Measurements from ENCODE around the gene ADAT1.

The ADAT1 gene

GRCh38 chr16:75644240-75645012, 21.3 kb upstream of the ADAT1 start:
- H3K9me3 ChIP-seq (ENCODE audit: low read length): no peaks in the 10 kb centered on the region
- H3K9ac ChIP-seq (ENCODE audit: low read length): no peak overlapping the region
- no peak overlapping the region for H3K27ac ChIP-seq (ENCODE audit: low read depth, low read length)
- peaks cover 29% of the 10 kb centered on the region for H3K4me1 ChIP-seq (ENCODE audit: insufficient read depth, low read length)
- H3K4me3 ChIP-seq (ENCODE audit: low read depth in 1 of 2, low read length in 2 of 2): no peak overlapping the region
- peaks cover 49% of the 10 kb centered on the region for H3K36me3 ChIP-seq (ENCODE audit: insufficient read depth, low read length)
- H3K27me3 ChIP-seq (ENCODE audit: control insufficient read depth in 1 of 2, insufficient read depth in 2 of 2, low read length in 2 of 2): no peaks in the 10 kb centered on the region

- Histone ChIP-seq H3K27me3 (ENCODE audit: control insufficient read depth in 1 of 2, insufficient read depth in 2 of 2, low read length in 2 of 2) (no peaks in the 10 kb centered on the region), H3K9me3 (ENCODE audit: low read length) (no peaks in the 10 kb centered on the region), H3K4me3 (ENCODE audit: low read depth in 1 of 2, low read length in 2 of 2) (no peak overlapping the region), H3K27ac (ENCODE audit: low read depth, low read length) (no peak overlapping the region), H3K9ac (ENCODE audit: low read length) (no peak overlapping the region), H3K4me1 (ENCODE audit: insufficient read depth, low read length) (peaks cover 18% of the 10 kb centered on the region), H3K36me3 (ENCODE audit: insufficient read depth, low read length) (peaks cover 68% of the 10 kb centered on the region)
These were observed 17.5 kb upstream of the ADAT1 start for GRCh38 chr16:75640598-75640997.

- no peak overlapping the region for H3K4me3 ChIP-seq (ENCODE audit: low read depth in 1 of 2, low read length in 2 of 2)
- H3K27ac ChIP-seq (ENCODE audit: low read depth, low read length): no peak overlapping the region
- H3K4me1 ChIP-seq (ENCODE audit: insufficient read depth, low read length): no peaks in the 10 kb centered on the region
- no peak overlapping the region for H3K9ac ChIP-seq (ENCODE audit: low read length)
- no peaks in the 10 kb centered on the region for H3K27me3 ChIP-seq (ENCODE audit: control insufficient read depth in 1 of 2, insufficient read depth in 2 of 2, low read length in 2 of 2)
- H3K36me3 ChIP-seq (ENCODE audit: insufficient read depth, low read length): peaks cover 72% of the 10 kb centered on the region
- no peaks in the 10 kb centered on the region for H3K9me3 ChIP-seq (ENCODE audit: low read length)
These were observed 12.0 kb upstream of the ADAT1 start for GRCh38 chr16:75635036-75635435.

- Histone ChIP-seq H3K36me3 (ENCODE audit: insufficient read depth, low read length) (peaks cover 87% of the 10 kb centered on the region), H3K9ac (ENCODE audit: low read length) (no peak overlapping the region), H3K9me3 (ENCODE audit: low read length) (no peaks in the 10 kb centered on the region), H3K4me1 (ENCODE audit: insufficient read depth, low read length) (no peaks in the 10 kb centered on the region), H3K27me3 (ENCODE audit: control insufficient read depth in 1 of 2, insufficient read depth in 2 of 2, low read length in 2 of 2) (no peaks in the 10 kb centered on the region), H3K4me3 (ENCODE audit: low read depth in 1 of 2, low read length in 2 of 2) (no peak overlapping the region), H3K27ac (ENCODE audit: low read depth, low read length) (no peak overlapping the region)
These were observed 9.8 kb upstream of the ADAT1 start for GRCh38 chr16:75632857-75633256.

- Histone ChIP-seq H3K36me3 (ENCODE audit: insufficient read depth, low read length) (peaks cover 71% of the 10 kb centered on the region), H3K4me3 (ENCODE audit: low read depth in 1 of 2, low read length in 2 of 2) (no peak overlapping the region), H3K4me1 (ENCODE audit: insufficient read depth, low read length) (no peaks in the 10 kb centered on the region), H3K9me3 (ENCODE audit: low read length) (no peaks in the 10 kb centered on the region), H3K27ac (ENCODE audit: low read depth, low read length) (no peak overlapping the region), H3K9ac (ENCODE audit: low read length) (no peak overlapping the region), H3K27me3 (ENCODE audit: control insufficient read depth in 1 of 2, insufficient read depth in 2 of 2, low read length in 2 of 2) (no peaks in the 10 kb centered on the region)
These were observed 7.0 kb upstream of the ADAT1 start for GRCh38 chr16:75630052-75630451.

- no peaks in the 10 kb centered on the region for H3K9me3 ChIP-seq (ENCODE audit: low read length)
- peaks cover 64% of the 10 kb centered on the region for H3K36me3 ChIP-seq (ENCODE audit: insufficient read depth, low read length)
- H3K4me1 ChIP-seq (ENCODE audit: insufficient read depth, low read length): no peaks in the 10 kb centered on the region
- no peak overlapping the region for H3K4me3 ChIP-seq (ENCODE audit: low read depth in 1 of 2, low read length in 2 of 2)
- no peak overlapping the region for H3K27ac ChIP-seq (ENCODE audit: low read depth, low read length)
- H3K9ac ChIP-seq (ENCODE audit: low read length): no peak overlapping the region
- H3K27me3 ChIP-seq (ENCODE audit: control insufficient read depth in 1 of 2, insufficient read depth in 2 of 2, low read length in 2 of 2): no peaks in the 10 kb centered on the region
These were observed 6.1 kb upstream of the ADAT1 start for GRCh38 chr16:75629132-75629531.

GRCh38 chr16:75628351-75628750, 5.3 kb upstream of the ADAT1 start:
- H3K4me1 ChIP-seq (ENCODE audit: insufficient read depth, low read length): no peaks in the 10 kb centered on the region
- no peak overlapping the region for H3K27ac ChIP-seq (ENCODE audit: low read depth, low read length)
- no peak overlapping the region for H3K4me3 ChIP-seq (ENCODE audit: low read depth in 1 of 2, low read length in 2 of 2)
- no peaks in the 10 kb centered on the region for H3K9me3 ChIP-seq (ENCODE audit: low read length)
- H3K27me3 ChIP-seq (ENCODE audit: control insufficient read depth in 1 of 2, insufficient read depth in 2 of 2, low read length in 2 of 2): no peaks in the 10 kb centered on the region
- peaks cover 57% of the 10 kb centered on the region for H3K36me3 ChIP-seq (ENCODE audit: insufficient read depth, low read length)
- H3K9ac ChIP-seq (ENCODE audit: low read length): no peak overlapping the region

GRCh38 chr16:75627851-75628250, 4.8 kb upstream of the ADAT1 start:
- H3K9ac ChIP-seq (ENCODE audit: low read length): no peak overlapping the region
- no peaks in the 10 kb centered on the region for H3K9me3 ChIP-seq (ENCODE audit: low read length)
- H3K36me3 ChIP-seq (ENCODE audit: insufficient read depth, low read length): peaks cover 53% of the 10 kb centered on the region
- H3K27me3 ChIP-seq (ENCODE audit: control insufficient read depth in 1 of 2, insufficient read depth in 2 of 2, low read length in 2 of 2): no peaks in the 10 kb centered on the region
- no peak overlapping the region for H3K4me3 ChIP-seq (ENCODE audit: low read depth in 1 of 2, low read length in 2 of 2)
- no peaks in the 10 kb centered on the region for H3K4me1 ChIP-seq (ENCODE audit: insufficient read depth, low read length)
- no peak overlapping the region for H3K27ac ChIP-seq (ENCODE audit: low read depth, low read length)

GRCh38 chr16:75626806-75627205, 3.7 kb upstream of the ADAT1 start:
- no peaks in the 10 kb centered on the region for H3K27me3 ChIP-seq (ENCODE audit: control insufficient read depth in 1 of 2, insufficient read depth in 2 of 2, low read length in 2 of 2)
- H3K9me3 ChIP-seq (ENCODE audit: low read length): no peaks in the 10 kb centered on the region
- no peak overlapping the region for H3K9ac ChIP-seq (ENCODE audit: low read length)
- H3K36me3 ChIP-seq (ENCODE audit: insufficient read depth, low read length): peaks cover 45% of the 10 kb centered on the region
- peaks cover 7% of the 10 kb centered on the region for H3K4me1 ChIP-seq (ENCODE audit: insufficient read depth, low read length)
- no peak overlapping the region for H3K4me3 ChIP-seq (ENCODE audit: low read depth in 1 of 2, low read length in 2 of 2)
- H3K27ac ChIP-seq (ENCODE audit: low read depth, low read length): no peak overlapping the region

GRCh38 chr16:75624921-75625334, 1.8 kb upstream of the ADAT1 start:
- Histone ChIP-seq H3K9me3 (ENCODE audit: low read length) (no peaks in the 10 kb centered on the region), H3K36me3 (ENCODE audit: insufficient read depth, low read length) (peaks cover 35% of the 10 kb centered on the region), H3K9ac (ENCODE audit: low read length) (no peak overlapping the region), H3K4me1 (ENCODE audit: insufficient read depth, low read length) (peaks cover 21% of the 10 kb centered on the region), H3K27ac (ENCODE audit: low read depth, low read length) (no peak overlapping the region), H3K27me3 (ENCODE audit: control insufficient read depth in 1 of 2, insufficient read depth in 2 of 2, low read length in 2 of 2) (no peaks in the 10 kb centered on the region), H3K4me3 (ENCODE audit: low read depth in 1 of 2, low read length in 2 of 2) (no peak overlapping the region)

- no peak overlapping the region for H3K27ac ChIP-seq (ENCODE audit: low read depth, low read length)
- H3K36me3 ChIP-seq (ENCODE audit: insufficient read depth, low read length): peaks cover 21% of the 10 kb centered on the region
- no peaks in the 10 kb centered on the region for H3K27me3 ChIP-seq (ENCODE audit: control insufficient read depth in 1 of 2, insufficient read depth in 2 of 2, low read length in 2 of 2)
- H3K9ac ChIP-seq (ENCODE audit: low read length): no peak overlapping the region
- H3K4me3 ChIP-seq (ENCODE audit: low read depth in 1 of 2, low read length in 2 of 2): no peak overlapping the region
- H3K4me1 ChIP-seq (ENCODE audit: insufficient read depth, low read length): peaks cover 21% of the 10 kb centered on the region
- no peaks in the 10 kb centered on the region for H3K9me3 ChIP-seq (ENCODE audit: low read length)
These were observed 2.0 kb downstream of the ADAT1 start for GRCh38 chr16:75621170-75621477.
